Measurements from ENCODE around the gene BICC1. TPM values are rescaled to one million over a fixed set of nuclear protein-coding genes. Genes with fewer than 3 reads are reported as not detected.
A peak's percentile ranks its signal among the peaks of the same experiment; 100 is the strongest.

BICC1 gene
- total and polyA plus RNA-seq, 2 of the 8 experiments (the other 6 are each of a cell fraction or from before 2014, with no cell fraction given): 0.20 to 0.73 TPM

DNA sequence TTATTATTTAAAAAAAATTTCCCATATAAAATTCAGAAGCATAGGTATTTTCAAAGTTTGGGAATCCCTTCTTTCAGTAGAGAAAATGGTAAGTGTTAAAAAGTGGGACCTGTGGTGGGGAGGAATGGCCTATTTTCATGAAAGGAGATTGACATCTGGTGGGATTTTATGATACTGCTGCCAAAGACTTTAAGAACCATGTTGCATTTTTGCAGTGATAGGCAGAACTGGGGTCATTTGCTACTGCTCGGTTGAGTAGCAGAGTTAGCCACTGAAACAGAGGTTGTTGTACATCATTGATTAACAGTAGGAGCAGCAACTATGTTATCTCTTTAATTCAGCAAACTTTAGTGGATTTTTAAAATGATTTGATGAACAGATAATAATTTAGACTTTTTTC is 4.4 kb downstream of the BICC1 start:
- peaks cover 12% of the 10 kb centered on the region for H3K23me2 ChIP-seq (ENCODE audit: low read depth, low read length)
- no peak overlapping the region for H4K91ac ChIP-seq (replicated peaks; ENCODE audit: insufficient read length, low read length)
- no peaks in the 10 kb centered on the region; the same call in 1 of the 2 replicates for H3K79me1 ChIP-seq (ENCODE audit: low read depth, low read length)
- peaks cover 0 to 8% (median 4%) of the 10 kb centered on the region in 4 experiments; a peak in 4 of 7 replicates for H3K4me1 ChIP-seq (replicated peaks in 1 of 4; ENCODE audit: control insufficient read depth in 3 of 4, insufficient read depth in 4 of 4, low read length in 3 of 4)
- H3K4me2 ChIP-seq (ENCODE audit: insufficient read depth in 1 of 2, low read depth in 2 of 2, low read length in 2 of 2): no peak overlapping the region
- no peaks in the 10 kb centered on the region for H3K9me3 ChIP-seq (ENCODE audit: insufficient read depth in 2 of 2, low read depth in 1 of 2, low read length in 1 of 2)
- no peak overlapping the region for H4K8ac ChIP-seq (ENCODE audit: extremely low read depth, insufficient read depth, low read length)
- H3K27me3 ChIP-seq (replicated peaks in 1 of 4; ENCODE audit: control insufficient read depth in 3 of 4, extremely low read depth in 1 of 4, insufficient read depth in 3 of 4, low read length in 3 of 4): peaks cover 7 to 27% (median 24%) of the 10 kb centered on the region in 4 experiments
- no peak overlapping the region for H4K5ac ChIP-seq (ENCODE audit: insufficient read length, low read depth, low read length)
- FAIRE-seq: no peak
- no peak overlapping the region for H2BK5ac ChIP-seq (ENCODE audit: low read depth, low read length)
- H3K27ac ChIP-seq (ENCODE audit: low read depth, low read length): no peak overlapping the region
- no peak overlapping the region for H2BK12ac ChIP-seq (ENCODE audit: low read depth, low read length)
- CTCF ChIA-PET (ENCODE audit: partially characterized antibody): interaction anchor here (0.7 to 2.0 kb wide), 2 partner anchors 11 to 13 kb away, joined by 3 to 5 read pairs; no protein-coding TSS in a partner anchor
- WGBS, 2 experiments (ENCODE audit: extremely low coverage in 1 of 2, insufficient coverage in 1 of 2, insufficient read length in 1 of 2, insufficient replicate concordance in 2 of 2, low coverage in 1 of 2, low lambda C conversion rate in 2 of 2, missing lambda C conversion rate in 1 of 2): 90% methylated on average over 1 of the region's 1 CpG; no CpG with 5 or more reads in 1 of the 2 experiments
- H3K56ac ChIP-seq (replicated peaks; ENCODE audit: insufficient read length, low read depth, low read length): no peak overlapping the region
- no peaks in the 10 kb centered on the region for H3K36me3 ChIP-seq (ENCODE audit: control insufficient read depth in 2 of 4, insufficient read depth in 4 of 4, low read length in 3 of 4)
- no peak overlapping the region for H3K9ac ChIP-seq (replicated peaks in 1 of 4; ENCODE audit: extremely low read depth in 1 of 4, low read depth in 3 of 4, low read length in 3 of 4)
- no peak overlapping the region for H2BK120ac ChIP-seq (replicated peaks; ENCODE audit: low read depth, low read length)
- H3K4ac ChIP-seq (replicated peaks; ENCODE audit: insufficient read length, low read depth, low read length): no peak overlapping the region
- TF ChIP-seq SIX5 (IDR thresholded peaks at IDR 0.05; ENCODE audit: low read depth, low read length) (no peak), RAD21 (IDR thresholded peaks at IDR 0.05 in 1 of 2, conservative IDR thresholded peaks at IDR 0.05 in 1 of 2; ENCODE audit: low read depth in 2 of 2, low read length in 2 of 2) (peak in 1 of 2 experiments; percentile 16; a peak in 1 of 4 replicates), EZH2 (IDR thresholded peaks at IDR 0.05; ENCODE audit: low read depth, low read length, severe bottlenecking) (no peak)
- H3K14ac ChIP-seq (ENCODE audit: insufficient read length): no peak overlapping the region
- no peak overlapping the region for H2BK15ac ChIP-seq (ENCODE audit: low read length)
- no peaks in the 10 kb centered on the region for H3K79me2 ChIP-seq (ENCODE audit: control insufficient read depth in 1 of 2, insufficient read depth in 2 of 2, low read length in 2 of 2)
- H3K18ac ChIP-seq (ENCODE audit: extremely low read depth, low read length): no peak overlapping the region
- H2BK20ac ChIP-seq (ENCODE audit: low read length): no peak overlapping the region
- no peak overlapping the region for H3K4me3 ChIP-seq (ENCODE audit: extremely low read depth in 1 of 4, insufficient read depth in 2 of 4, low read depth in 3 of 4, low read length in 4 of 4)
- no peak overlapping the region for H3K23ac ChIP-seq (ENCODE audit: insufficient read length)
- no peaks in the 10 kb centered on the region for H4K20me1 ChIP-seq (replicated peaks in 1 of 2; ENCODE audit: control insufficient read depth in 1 of 2, insufficient read depth in 2 of 2, low read length in 2 of 2)
- POLR2A ChIA-PET (ENCODE audit: partially characterized antibody): no interaction called here
- H2AFZ ChIP-seq (ENCODE audit: low read length): no peak overlapping the region
- H2AK5ac ChIP-seq (ENCODE audit: low read depth, low read length): no peak overlapping the region
- DNase-seq (ENCODE audit: low read depth in 1 of 2, low spot score in 2 of 2): no peak
